GM13976 (cell line): ENCODE data around the gene AFMID.
A peak's percentile ranks its signal among the peaks of the same experiment; 100 is the strongest.

Source experiments
- DNase-seq: peaks from one replicate; pipeline ENCODE4 v3.0.0; 2012; ENCODE audit warnings: low spot score
- CTCF ChIP-seq: IDR thresholded peaks from 2 replicates; pipeline ENCODE4 v1.5.1; 2012; ENCODE audit warnings: borderline replicate concordance, mild to moderate bottlenecking; ENCODE audit not compliant: insufficient read depth; ENCODE audit errors: extremely low read depth, missing control alignments, control extremely low read depth
- in situ Hi-C: fragments of 300-500 bp; cut with MboI; formaldehyde crosslinking; loops from one replicate; pipeline ENCODE4 v1.12.0; 2022; ENCODE audit warnings: low sequenced_read_pairs, mixed read lengths, inconsistent platforms; ENCODE audit not compliant: unreplicated experiment

The AFMID gene

DNA sequence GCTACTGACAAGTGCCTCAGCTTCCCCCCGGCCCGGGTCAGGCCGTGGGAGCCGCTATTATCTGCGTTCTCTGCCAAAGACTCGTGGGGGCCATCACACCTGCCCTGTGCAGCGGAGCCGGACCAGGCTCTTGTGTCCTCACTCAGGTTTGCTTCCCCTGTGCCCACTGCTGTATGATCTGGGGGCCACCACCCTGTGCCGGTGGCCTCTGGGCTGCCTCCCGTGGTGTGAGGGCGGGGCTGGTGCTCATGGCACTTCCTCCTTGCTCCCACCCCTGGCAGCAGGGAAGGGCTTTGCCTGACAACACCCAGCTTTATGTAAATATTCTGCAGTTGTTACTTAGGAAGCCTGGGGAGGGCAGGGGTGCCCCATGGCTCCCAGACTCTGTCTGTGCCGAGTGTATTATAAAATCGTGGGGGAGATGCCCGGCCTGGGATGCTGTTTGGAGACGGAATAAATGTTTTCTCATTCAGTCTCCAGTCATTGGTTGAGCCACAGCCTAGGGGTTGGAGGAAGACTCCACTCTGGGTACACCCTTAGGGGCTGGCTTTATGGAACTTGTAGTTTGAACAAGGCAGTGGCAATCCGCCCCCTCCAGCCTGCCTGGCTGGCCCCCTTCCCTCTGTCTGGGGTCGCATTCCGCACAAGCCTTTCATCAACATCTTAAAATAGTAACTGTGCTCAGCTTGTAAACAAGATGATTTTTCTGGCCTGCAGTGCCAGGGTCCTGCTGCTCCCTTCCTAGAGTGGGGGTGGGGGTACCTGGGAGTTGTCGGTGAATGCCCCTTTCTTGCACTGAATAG, 14.7 kb upstream of the AFMID start:
- in situ Hi-C loops, result no loop called here
- no peak for DNase-seq
- TF ChIP-seq CTCF, result no peak

DNA sequence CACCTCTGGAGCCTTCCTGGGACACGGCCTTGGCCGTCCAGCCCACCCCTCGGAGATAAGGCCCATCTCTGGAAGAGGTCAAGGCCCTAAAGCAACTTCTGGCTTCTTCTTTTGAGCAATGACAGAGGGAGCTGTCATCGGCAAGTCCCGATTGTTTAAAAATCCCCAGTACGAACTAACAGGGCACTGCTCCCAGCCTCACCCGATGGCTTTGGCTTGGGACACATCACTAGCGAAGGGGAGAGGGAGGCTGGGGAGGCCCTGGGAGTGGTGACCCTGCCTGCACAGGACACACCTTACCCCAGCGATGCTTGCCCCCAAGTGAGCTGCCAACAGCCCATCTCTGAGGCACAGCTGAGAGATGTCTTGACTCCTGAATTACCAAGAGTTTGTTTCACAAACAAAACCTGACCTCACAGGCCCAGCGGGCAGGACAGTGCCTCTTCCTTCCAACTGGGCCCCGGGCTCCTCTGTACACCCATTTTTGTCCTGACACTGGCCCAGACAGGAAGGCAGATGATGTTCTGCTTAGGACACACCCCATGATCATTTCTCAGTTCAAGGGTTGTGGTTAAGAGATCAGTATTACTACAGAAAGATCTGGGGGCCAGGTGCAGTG, 14.0 kb upstream of the AFMID start:
- no peak for TF ChIP-seq CTCF
- in situ Hi-C loops, result no loop called here
- DNase-seq, result peak; percentile 78

GRCh38 chr17:78174346-78174869, 12.8 kb upstream of the AFMID start:
- DNase-seq, result peak; percentile 45
- in situ Hi-C loops, result no loop called here
- peak; percentile 35 for TF ChIP-seq CTCF

DNA sequence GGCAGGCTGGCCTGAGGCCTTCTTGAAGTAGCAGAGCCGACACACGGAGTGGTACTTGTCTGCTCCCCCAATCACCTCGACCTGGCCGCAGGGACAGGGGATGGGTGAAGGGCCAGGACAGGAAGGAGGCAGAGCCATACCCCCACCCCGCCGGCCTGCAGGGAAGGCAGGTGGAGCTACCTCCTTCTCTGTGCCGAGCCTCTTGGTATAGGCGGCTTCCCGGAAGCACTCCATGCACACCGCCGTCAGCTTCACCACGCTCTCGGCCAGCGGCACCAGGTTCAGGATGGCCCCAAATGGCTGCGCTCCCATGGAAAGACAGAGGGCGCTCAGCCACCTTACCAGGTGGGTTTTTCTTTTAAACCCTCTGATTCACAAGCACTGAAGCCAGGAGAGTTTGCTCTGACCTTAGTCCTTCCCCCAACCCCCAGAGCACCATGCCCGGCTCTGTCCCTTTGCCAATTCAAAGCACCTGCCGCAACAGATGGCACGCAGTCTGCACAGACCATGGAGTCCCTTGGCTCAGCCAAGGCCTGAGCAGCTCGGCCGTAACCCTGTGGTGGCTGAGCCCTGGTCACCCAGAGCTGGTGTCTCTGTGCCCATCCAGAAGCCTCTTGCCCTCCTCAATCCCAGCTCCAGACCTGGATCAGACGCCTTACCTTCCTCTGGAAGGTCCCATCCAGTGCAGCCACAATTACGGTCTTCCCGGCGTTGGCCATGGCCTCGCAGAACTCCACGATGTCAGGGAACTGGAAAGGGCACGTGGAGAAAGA, 12.1 kb upstream of the AFMID start:
- in situ Hi-C loops, result no loop called here
- peak; percentile 19 for TF ChIP-seq CTCF
- DNase-seq, result no peak

GRCh38 chr17:78175643-78175981, 11.6 kb upstream of the AFMID start:
- DNase-seq, result no peak
- no peak for TF ChIP-seq CTCF
- in situ Hi-C loops, result no loop called here

DNA sequence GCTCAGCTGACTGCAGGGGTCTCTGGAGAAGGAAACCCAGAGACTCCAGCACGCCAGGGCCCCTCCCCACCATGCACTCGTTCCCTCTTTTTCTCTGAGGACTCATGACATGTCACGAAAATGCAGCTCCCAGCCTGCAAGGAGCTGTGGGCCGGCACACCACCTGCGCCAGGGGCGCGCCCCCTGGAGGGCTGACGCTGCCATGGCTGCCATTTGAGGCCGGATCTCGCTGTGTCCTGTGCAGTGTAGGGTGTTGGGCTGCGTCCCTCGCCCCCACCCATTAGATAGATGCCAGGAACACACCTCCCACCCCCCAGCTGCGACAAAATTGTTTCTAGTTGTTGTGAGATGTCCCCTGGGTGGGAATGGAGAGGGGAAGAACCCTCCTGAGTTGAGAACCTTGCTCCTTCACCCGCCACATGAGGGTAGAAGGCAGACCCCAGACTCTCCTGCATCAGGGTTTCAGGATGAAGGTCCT, 10.6 kb upstream of the AFMID start:
- DNase-seq, result peak; percentile 82
- in situ Hi-C loops, result no loop called here
- TF ChIP-seq CTCF, result peak; percentile 96
